ENCODE results near the gene ABCA13.

ABCA13 gene

DNA sequence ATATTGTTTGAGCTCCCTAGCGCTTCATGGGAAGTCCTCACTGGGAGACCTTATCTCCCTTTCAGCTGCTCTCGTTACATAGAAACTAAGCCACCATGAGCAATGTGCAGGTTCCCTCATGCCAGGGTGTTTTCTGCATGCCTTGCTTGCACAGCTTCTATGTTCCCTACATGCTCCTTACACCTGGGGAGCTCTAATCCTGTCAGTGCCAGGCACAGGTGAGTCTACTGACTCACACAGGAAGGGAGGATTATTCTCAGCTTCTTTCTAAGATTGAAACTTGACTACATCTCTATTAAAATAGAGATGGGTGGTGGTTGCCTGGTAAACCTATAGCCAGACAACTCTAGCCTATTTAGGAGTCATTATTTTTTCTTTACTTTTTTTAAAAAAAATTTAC, 377.4 kb downstream of the ABCA13 start:
- DNase-seq = no peak

GRCh38 chr7:48551652-48552051, 380.4 kb downstream of the ABCA13 start:
- no peak for DNase-seq

DNA sequence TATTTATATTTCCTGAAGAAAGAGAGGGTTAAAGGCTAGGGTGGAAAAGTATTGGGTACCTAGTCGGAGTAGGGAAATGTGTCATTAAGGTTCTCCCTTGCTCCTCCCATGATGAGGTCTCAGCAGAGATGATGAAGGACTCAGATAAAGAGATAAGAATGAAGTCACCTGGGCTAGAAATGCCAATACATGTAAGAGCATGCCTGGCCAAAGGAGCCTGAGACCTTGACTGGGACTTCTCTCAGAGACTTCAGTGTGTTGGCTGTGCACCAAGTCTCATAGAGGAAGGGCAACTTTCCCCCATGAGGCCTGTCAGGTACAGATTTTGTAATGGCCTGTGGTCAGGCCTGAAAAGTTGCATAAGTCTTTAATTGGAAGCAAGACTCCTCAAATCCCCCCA, 392.1 kb downstream of the ABCA13 start:
- DNase-seq = no peak

DNA sequence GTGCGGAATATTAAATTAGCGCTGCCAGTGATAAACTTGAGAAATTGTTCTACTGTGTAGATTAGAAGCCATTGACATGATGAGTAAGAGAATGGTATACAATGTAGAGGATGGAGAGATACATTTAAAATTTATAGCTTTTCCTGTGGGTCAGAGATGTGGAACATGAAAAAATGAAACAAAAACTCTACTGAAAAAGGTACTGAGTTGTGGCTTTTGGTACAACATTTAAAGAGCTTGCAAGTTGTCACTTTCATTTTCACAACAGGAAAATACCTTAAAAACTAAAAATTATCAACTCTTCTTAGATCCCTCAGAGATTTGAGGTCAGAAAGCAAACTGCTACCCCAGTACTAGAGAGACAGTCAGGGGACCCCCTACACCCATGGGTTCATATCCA, 404.3 kb downstream of the ABCA13 start:
- no peak for DNase-seq

GRCh38 chr7:48587475-48587874, 416.2 kb downstream of the ABCA13 start:
- no peak for DNase-seq

DNA sequence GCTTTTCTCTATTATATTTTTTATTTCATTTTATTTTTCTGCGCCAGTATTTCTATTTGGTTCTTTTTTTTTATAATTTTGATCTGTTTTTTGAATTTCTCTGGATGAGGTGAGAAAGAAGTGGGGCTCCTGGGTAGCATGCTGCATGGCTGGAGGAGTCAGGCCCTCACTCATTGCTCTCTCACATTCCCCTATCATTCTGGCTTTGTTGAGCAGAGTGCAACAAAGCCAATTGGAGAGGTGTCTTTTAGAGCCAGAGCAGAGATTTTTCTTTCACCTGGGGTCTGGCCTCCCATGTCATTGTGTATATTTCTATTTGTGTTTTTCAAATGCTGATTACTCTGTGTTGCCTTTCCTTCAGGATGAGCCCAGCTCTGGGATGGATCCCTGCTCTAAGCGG, 423.1 kb downstream of the ABCA13 start:
- no peak for DNase-seq

GRCh38 chr7:48595756-48596155, 424.5 kb downstream of the ABCA13 start:
- DNase-seq = no peak

DNA sequence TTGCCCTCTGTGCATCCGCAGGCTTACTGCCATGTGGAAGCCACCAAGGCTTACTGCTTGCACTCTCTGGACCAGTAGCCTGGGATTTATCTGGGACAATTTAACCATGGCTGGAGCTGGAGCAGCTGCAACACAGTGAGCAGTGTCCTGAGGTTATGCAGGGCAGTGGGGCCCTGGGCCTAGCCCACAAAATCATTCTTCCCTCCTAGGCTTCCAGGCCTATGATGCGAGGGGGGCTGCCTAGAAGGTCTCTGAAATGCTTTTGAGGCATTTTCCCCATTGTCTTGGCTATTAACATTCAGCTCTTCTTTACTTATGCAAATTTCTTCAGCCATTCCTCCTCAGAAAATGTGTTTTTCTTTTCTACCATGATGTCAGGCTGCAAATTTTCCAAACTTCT, 439.4 kb downstream of the ABCA13 start:
- DNase-seq = no peak

- no peak for DNase-seq
These were observed 440.7 kb downstream of the ABCA13 start for GRCh38 chr7:48611993-48612392.

DNA sequence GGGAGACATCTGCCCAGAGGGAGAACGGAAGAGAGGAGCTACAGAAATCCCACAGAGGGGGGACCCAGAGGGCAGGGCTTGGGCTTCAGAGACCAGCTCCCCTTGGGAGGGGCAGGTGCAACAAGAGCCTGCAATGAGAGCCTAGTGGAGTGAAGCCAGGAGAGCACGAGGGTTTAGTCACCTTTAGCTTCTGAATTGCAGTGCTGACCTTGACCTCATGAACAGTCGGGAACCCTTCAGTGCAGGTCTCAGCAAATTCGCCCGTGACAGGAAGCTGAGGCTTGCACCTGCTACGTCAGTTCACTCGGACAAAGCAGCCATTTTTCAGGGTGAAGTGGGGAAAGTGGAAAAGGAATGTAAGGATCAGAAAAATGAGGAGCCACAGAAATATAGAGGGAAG, 446.2 kb downstream of the ABCA13 start:
- DNase-seq = no peak

DNA sequence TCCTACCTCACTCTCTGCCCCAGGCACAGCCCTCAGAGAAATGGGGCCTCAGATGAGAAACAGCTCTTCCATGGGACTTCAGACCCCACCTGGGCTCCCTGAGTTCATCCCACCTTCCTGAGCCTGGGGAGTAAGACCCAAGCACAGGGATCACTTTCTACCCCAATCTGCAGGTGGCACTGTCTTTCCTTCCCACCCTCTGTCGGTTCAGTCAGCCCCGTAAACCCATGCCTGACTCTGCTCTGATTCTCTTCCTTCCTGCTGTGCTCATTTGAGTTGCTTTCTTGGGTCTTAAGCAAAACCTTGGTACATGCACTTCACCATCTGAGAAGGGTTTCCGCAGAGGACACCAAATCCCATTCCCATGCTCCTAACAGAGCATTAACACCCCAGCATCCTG, 446.7 kb downstream of the ABCA13 start:
- DNase-seq = no peak

- no peak for DNase-seq
These were observed 449.8 kb downstream of the ABCA13 start for GRCh38 chr7:48621076-48621475.

DNA sequence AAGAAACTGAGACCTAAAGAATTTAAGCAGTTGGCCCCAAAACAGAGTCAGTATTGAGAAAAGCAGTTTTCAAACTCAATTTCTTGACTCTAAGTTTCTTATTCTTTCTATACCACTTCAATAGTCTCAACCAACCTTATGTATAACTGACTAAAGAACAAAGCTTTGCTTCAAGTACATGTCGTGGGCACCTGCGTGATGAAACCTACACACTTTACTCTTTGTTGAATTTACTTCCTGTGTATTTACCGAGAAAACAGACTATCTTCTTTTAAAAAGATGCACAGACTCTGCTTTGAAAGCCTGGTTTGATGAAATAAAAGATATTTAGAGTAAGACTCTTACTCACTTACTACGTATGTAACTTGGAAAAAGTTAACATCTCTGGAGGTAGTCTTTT, 455.9 kb downstream of the ABCA13 start:
- no peak for DNase-seq

GRCh38 chr7:48628793-48629349, 457.6 kb downstream of the ABCA13 start:
- DNase-seq = no peak

- no peak for DNase-seq
These were observed 462.9 kb downstream of the ABCA13 start for GRCh38 chr7:48634116-48634632.

- DNase-seq = no peak
These were observed 464.5 kb downstream of the ABCA13 start for GRCh38 chr7:48635796-48636195.

DNA sequence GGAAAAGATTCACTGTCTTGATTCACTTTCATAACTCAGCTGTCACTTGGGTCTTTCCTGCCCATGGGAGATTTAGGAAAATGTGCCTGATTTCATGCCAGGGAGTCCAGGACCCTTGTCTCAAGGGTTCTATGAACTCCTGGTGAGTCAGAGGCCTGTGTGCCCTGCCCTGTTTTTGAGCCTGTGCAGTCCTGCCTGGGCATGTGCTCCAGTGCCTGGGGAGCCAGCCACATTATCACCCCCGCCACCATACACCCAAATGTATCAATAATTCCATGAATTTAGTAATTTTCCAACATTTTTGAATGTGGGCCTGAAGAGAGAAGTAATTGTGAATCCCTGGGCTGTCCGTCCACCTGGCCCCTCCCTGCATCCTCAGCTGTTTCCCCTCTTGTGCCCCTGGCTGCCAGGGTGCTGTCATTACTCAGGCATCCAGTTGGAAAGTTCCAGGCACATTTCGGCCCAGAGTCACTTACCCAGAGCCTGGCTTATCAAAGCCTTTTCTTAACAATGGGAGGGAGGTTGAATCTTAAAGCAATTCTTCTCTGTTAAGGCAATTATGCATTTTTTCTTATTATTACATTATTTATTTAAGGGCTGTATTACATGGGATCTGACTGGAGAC, 465.2 kb downstream of the ABCA13 start:
- no peak for DNase-seq

GRCh38 chr7:48637382-48637781, 466.1 kb downstream of the ABCA13 start:
- no peak for DNase-seq

- DNase-seq = no peak
These were observed 466.8 kb downstream of the ABCA13 start for GRCh38 chr7:48638041-48638440.

DNA sequence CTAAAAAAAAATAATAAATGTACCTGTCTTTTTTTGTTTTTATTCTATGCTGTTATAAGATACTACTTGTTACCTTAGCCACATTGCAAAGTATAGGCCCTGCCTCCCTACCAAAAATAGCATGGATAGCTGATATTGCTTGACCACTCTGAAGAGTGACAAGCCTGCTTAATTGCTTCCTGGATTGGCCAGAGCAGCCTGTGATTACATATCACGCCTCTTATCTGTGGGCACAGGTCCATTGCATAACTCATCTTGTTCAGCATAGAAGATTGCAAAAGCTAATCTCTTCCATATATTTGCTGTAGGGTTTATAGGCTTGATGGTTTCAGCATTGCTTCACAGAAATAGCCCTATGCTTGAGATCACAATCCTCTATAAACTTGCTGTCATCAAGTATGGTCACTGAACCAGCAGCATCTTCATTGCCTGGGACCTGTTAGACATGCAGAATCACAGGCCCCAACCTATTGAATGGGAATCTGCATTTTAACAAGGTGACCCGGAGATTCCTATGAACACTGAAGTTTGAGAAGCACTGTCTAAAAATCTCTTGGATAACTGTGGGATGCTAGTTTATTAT, 472.3 kb downstream of the ABCA13 start:
- DNase-seq = no peak

GRCh38 chr7:48658138-48658537, 486.9 kb downstream of the ABCA13 start:
- DNase-seq = no peak

GRCh38 chr7:48660306-48660870, 489.1 kb downstream of the ABCA13 start:
- no peak for DNase-seq

DNA sequence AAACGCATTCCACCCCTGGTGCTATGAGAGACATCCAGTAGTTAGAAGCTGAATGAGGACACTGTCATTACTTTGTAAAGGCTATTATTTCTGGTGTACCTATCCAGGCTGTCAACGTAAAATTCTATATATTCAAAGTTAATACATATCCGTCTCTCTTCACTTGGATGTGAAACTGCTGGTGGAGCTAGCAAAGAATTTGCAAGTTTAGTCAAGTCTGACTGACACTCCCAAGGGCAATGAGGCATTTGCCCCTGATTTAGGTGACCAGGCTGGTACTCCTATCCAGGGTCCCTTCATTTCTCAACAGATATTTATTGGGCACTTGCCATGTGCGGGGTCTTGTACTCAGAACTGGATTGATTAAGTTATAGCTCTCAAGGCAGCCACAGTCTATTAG, 493.0 kb downstream of the ABCA13 start:
- no peak for DNase-seq

Data from stimulated activated CD4-positive, alpha-beta T cell treated with anti-CD3 and anti-CD28 coated beads, Interleukin-15, amount 100 ng/mL, for 24 hours (primary cell).